Stimulated activated CD4-positive, alpha-beta T cell treated with anti-CD3 and anti-CD28 coated beads, Interleukin-1b, Interleukin-23, amount 100 ng/mL, for 48 hours (primary cell): ENCODE results near the gene PPP2R1A.

ENCODE experiments used
- DNase-seq: peaks from one replicate; pipeline ENCODE4 v3.0.0-alpha.2; 2020

Gene PPP2R1A

GRCh38 chr19:52248241-52248640 is 58.4 kb downstream of the PPP2R1A start:
- peak; percentile 54 for DNase-seq

GRCh38 chr19:52258426-52258825 is 68.6 kb downstream of the PPP2R1A start:
- no peak for DNase-seq

GRCh38 chr19:52265556-52265955 is 75.7 kb downstream of the PPP2R1A start:
- DNase-seq: peak; percentile 42

GRCh38 chr19:52269338-52270261 is 79.7 kb downstream of the PPP2R1A start, which contains the start of gene ZNF766:
Gene ZNF766 (plus strand): TSS chr19:52269587. CDS start chr19:52269614, 27 bp downstream.
- DNase-seq: peak; percentile 96

- DNase-seq: no peak
These were observed 80.5 kb downstream of the PPP2R1A start for GRCh38 chr19:52270266-52270885.

GRCh38 chr19:52273301-52273700 is 83.4 kb downstream of the PPP2R1A start:
- DNase-seq: no peak

GRCh38 chr19:52274191-52274590 is 84.3 kb downstream of the PPP2R1A start:
- no peak for DNase-seq

- DNase-seq: no peak
These were observed 86.1 kb downstream of the PPP2R1A start for GRCh38 chr19:52275988-52276387.

- no peak for DNase-seq
These were observed 87.6 kb downstream of the PPP2R1A start for GRCh38 chr19:52277471-52277870.
